Breast epithelium (tissue), 3 donors: ENCODE data around the gene ARHGAP9.

Experiments used
- POLR2A ChIP-seq: fragments of 450-650 bp; IDR thresholded peaks from one replicate; pipeline ENCODE4 v1.6.1; 2016; ENCODE audit warnings: antibody characterized with exemption, mild to moderate bottlenecking, moderate library complexity
- TF ChIP-seq, protein P1 (sequence below), 3 donors: fragments of 450-650 bp; IDR thresholded peaks; one replicate each; pipeline ENCODE4 v1.5.1; 2016 to 2017; ENCODE audit warnings: antibody characterized with exemption in 3 of 3, mild to moderate bottlenecking in 3 of 3, moderate library complexity in 3 of 3

DNA sequence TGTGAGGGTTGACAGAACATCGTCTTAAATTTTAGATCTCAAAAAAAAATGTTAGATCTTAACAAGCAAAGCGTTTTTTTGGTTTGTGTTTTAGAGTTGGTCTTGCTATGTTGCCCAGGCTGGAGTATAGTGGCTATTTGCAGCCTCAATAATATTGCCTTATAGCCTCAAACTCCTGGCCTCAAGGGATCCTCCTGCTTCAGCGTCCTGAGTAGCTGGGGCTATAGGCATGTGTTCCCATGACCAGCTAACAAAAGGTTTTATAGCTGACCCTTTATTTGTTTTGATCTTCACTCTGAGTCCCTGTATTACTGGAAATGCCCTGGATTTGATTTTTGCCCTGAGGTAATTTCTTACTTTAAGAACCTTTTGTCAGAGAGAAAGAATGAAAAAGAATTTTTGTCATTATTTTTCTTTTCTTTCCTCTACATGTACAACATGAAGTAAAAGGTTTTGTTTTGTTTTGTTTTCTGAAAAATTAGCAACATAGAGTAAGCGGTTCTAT lies 39.9 kb downstream of the ARHGAP9 start:
- TF ChIP-seq POLR2A, result no peak
- TF ChIP-seq, protein P1, sequence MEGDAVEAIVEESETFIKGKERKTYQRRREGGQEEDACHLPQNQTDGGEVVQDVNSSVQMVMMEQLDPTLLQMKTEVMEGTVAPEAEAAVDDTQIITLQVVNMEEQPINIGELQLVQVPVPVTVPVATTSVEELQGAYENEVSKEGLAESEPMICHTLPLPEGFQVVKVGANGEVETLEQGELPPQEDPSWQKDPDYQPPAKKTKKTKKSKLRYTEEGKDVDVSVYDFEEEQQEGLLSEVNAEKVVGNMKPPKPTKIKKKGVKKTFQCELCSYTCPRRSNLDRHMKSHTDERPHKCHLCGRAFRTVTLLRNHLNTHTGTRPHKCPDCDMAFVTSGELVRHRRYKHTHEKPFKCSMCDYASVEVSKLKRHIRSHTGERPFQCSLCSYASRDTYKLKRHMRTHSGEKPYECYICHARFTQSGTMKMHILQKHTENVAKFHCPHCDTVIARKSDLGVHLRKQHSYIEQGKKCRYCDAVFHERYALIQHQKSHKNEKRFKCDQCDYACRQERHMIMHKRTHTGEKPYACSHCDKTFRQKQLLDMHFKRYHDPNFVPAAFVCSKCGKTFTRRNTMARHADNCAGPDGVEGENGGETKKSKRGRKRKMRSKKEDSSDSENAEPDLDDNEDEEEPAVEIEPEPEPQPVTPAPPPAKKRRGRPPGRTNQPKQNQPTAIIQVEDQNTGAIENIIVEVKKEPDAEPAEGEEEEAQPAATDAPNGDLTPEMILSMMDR (IDR thresholded peaks at IDR 0.05), result no peak
